ENCODE data around the gene ROR2. TPM values are rescaled to one million over a fixed set of nuclear protein-coding genes. Genes with fewer than 3 reads are reported as not detected.

Gene ROR2
- total RNA-seq, 1 donor = 13.8 TPM

GRCh38 chr9:91944711-91945110, 5.3 kb downstream of the ROR2 start:
- Histone ChIP-seq H3K4me1 (ENCODE audit: insufficient read depth, low read length) (no peaks in the 10 kb centered on the region), H3K4me3 (ENCODE audit: insufficient read depth, low read length) (no peak overlapping the region), H3K36me3 (ENCODE audit: insufficient read depth, low read length) (no peaks in the 10 kb centered on the region), H3K27ac (ENCODE audit: low read depth, low read length) (no peak overlapping the region), H4K20me1 (ENCODE audit: insufficient read depth, low read length) (no peaks in the 10 kb centered on the region), H2AFZ (ENCODE audit: low read length) (no peak overlapping the region), H3K27me3 (ENCODE audit: insufficient read depth, low read length) (peaks cover 61% of the 10 kb centered on the region), H3K4me2 (ENCODE audit: insufficient read depth, low read length) (no peak overlapping the region), H3K79me2 (ENCODE audit: insufficient read depth, low read length) (no peaks in the 10 kb centered on the region), H3K9me3 (ENCODE audit: low read depth, low read length) (no peaks in the 10 kb centered on the region)
- TF ChIP-seq CTCF (IDR thresholded peaks at IDR 0.05; ENCODE audit: extremely low read depth, low read depth, low read length) = no peak
- DNase-seq (ENCODE audit: insufficient read length, low spot score, missing footprints) = no peak

GRCh38 chr9:91943478-91944470, 6.3 kb downstream of the ROR2 start:
- Histone ChIP-seq H3K36me3 (ENCODE audit: insufficient read depth, low read length) (no peaks in the 10 kb centered on the region), H3K4me3 (ENCODE audit: insufficient read depth, low read length) (no peak overlapping the region), H4K20me1 (ENCODE audit: insufficient read depth, low read length) (no peaks in the 10 kb centered on the region), H2AFZ (ENCODE audit: low read length) (no peak overlapping the region), H3K4me2 (ENCODE audit: insufficient read depth, low read length) (no peak overlapping the region), H3K9me3 (ENCODE audit: low read depth, low read length) (no peaks in the 10 kb centered on the region), H3K27me3 (ENCODE audit: insufficient read depth, low read length) (peaks cover 55% of the 10 kb centered on the region), H3K27ac (ENCODE audit: low read depth, low read length) (no peak overlapping the region), H3K79me2 (ENCODE audit: insufficient read depth, low read length) (no peaks in the 10 kb centered on the region), H3K4me1 (ENCODE audit: insufficient read depth, low read length) (no peaks in the 10 kb centered on the region)
- no peak for DNase-seq (ENCODE audit: insufficient read length, low spot score, missing footprints)
- TF ChIP-seq CTCF (IDR thresholded peaks at IDR 0.05; ENCODE audit: extremely low read depth, low read depth, low read length) = no peak

GRCh38 chr9:91942201-91942600, 7.8 kb downstream of the ROR2 start:
- no peaks in the 10 kb centered on the region for H4K20me1 ChIP-seq (ENCODE audit: insufficient read depth, low read length)
- no peaks in the 10 kb centered on the region for H3K36me3 ChIP-seq (ENCODE audit: insufficient read depth, low read length)
- no peak overlapping the region for H3K4me2 ChIP-seq (ENCODE audit: insufficient read depth, low read length)
- H3K27ac ChIP-seq (ENCODE audit: low read depth, low read length) = no peak overlapping the region
- H3K27me3 ChIP-seq (ENCODE audit: insufficient read depth, low read length) = peaks cover 39% of the 10 kb centered on the region
- no peaks in the 10 kb centered on the region for H3K9me3 ChIP-seq (ENCODE audit: low read depth, low read length)
- H3K4me3 ChIP-seq (ENCODE audit: insufficient read depth, low read length) = no peak overlapping the region
- H3K79me2 ChIP-seq (ENCODE audit: insufficient read depth, low read length) = no peaks in the 10 kb centered on the region
- no peak for TF ChIP-seq CTCF (IDR thresholded peaks at IDR 0.05; ENCODE audit: extremely low read depth, low read depth, low read length)
- no peak overlapping the region for H2AFZ ChIP-seq (ENCODE audit: low read length)
- H3K4me1 ChIP-seq (ENCODE audit: insufficient read depth, low read length) = no peaks in the 10 kb centered on the region
- no peak for DNase-seq (ENCODE audit: insufficient read length, low spot score, missing footprints)

DNA sequence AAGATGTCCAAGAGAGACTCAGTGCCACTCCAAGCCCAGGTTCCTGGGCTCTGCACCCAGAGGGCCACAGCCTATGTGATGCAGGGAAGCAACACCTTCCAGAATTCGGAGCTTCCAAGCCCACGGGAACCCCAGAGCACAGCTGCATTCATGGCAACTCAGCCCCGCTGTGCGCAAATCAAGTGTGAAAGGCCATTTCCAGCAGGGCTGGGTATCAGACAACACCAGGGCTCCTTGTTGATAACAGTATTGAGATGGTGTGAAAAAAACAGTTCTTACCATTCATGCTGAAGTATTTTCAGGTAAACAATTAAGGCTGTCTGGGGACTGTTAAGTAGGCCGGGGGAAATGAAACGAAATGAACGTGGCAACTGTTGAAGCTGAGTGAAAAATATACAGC, 10.1 kb downstream of the ROR2 start:
- no peaks in the 10 kb centered on the region for H3K9me3 ChIP-seq (ENCODE audit: low read depth, low read length)
- no peak overlapping the region for H3K27ac ChIP-seq (ENCODE audit: low read depth, low read length)
- no peak for TF ChIP-seq CTCF (IDR thresholded peaks at IDR 0.05; ENCODE audit: extremely low read depth, low read depth, low read length)
- H3K4me2 ChIP-seq (ENCODE audit: insufficient read depth, low read length) = no peak overlapping the region
- H3K36me3 ChIP-seq (ENCODE audit: insufficient read depth, low read length) = no peaks in the 10 kb centered on the region
- no peaks in the 10 kb centered on the region for H4K20me1 ChIP-seq (ENCODE audit: insufficient read depth, low read length)
- no peaks in the 10 kb centered on the region for H3K4me1 ChIP-seq (ENCODE audit: insufficient read depth, low read length)
- H3K79me2 ChIP-seq (ENCODE audit: insufficient read depth, low read length) = no peaks in the 10 kb centered on the region
- no peak overlapping the region for H2AFZ ChIP-seq (ENCODE audit: low read length)
- H3K4me3 ChIP-seq (ENCODE audit: insufficient read depth, low read length) = no peak overlapping the region
- no peak for DNase-seq (ENCODE audit: insufficient read length, low spot score, missing footprints)
- H3K27me3 ChIP-seq (ENCODE audit: insufficient read depth, low read length) = peaks cover 17% of the 10 kb centered on the region

Measured in osteoblast (primary cell).